ENCODE measurements around the gene TMPRSS9. TPM values are rescaled to one million over a fixed set of nuclear protein-coding genes. Genes with fewer than 3 reads are reported as not detected.

The TMPRSS9 gene
- total RNA-seq, 4 donors from 2014 or later = not detected

DNA sequence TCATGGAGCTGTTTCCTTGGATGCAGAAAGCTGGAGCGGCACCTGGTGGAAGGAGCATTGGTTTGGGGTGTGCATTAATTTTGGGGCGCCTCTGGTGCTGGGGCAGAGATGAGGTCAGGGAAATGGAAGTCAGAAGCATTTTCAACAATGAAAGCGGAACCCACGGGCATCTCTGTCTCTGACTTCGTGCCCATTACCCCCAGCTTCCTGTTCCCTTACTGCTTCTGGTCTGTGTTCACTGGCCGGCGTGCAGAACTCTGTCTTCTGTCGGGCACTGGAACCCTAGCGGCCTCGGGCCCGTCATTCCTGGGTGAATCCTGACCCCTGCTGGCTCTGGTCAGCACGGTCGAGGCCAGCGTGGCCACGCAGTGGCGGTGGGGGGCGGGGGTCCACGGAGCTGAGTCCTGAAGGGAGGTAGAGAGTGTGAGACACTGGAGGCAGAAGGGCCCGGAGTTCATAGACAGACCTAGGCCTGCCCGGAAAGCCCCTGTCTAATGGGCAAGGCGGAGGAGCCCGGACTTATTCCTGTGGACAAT, 44.2 kb upstream of the TMPRSS9 start:
- H3K4me1 ChIP-seq = peaks cover 0 to 3% (median 0%) of the 10 kb centered on the region in 4 donors
- H3K27ac ChIP-seq = no peak overlapping the region
- DNase-seq (ENCODE audit: low spot score in 2 of 2) = peak; percentile 33 to 53
- H3K4me3 ChIP-seq = no peak overlapping the region
- H3K27me3 ChIP-seq = peaks cover 0 to 42% of the 10 kb centered on the region in 2 donors
- peaks cover 0 to 7% (median 0%) of the 10 kb centered on the region in 3 donors for H3K36me3 ChIP-seq
- WGBS, 2 donors = 24 to 26% methylated on average over 22 of the region's 22 CpGs
- TF ChIP-seq, protein P1, sequence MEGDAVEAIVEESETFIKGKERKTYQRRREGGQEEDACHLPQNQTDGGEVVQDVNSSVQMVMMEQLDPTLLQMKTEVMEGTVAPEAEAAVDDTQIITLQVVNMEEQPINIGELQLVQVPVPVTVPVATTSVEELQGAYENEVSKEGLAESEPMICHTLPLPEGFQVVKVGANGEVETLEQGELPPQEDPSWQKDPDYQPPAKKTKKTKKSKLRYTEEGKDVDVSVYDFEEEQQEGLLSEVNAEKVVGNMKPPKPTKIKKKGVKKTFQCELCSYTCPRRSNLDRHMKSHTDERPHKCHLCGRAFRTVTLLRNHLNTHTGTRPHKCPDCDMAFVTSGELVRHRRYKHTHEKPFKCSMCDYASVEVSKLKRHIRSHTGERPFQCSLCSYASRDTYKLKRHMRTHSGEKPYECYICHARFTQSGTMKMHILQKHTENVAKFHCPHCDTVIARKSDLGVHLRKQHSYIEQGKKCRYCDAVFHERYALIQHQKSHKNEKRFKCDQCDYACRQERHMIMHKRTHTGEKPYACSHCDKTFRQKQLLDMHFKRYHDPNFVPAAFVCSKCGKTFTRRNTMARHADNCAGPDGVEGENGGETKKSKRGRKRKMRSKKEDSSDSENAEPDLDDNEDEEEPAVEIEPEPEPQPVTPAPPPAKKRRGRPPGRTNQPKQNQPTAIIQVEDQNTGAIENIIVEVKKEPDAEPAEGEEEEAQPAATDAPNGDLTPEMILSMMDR (IDR thresholded peaks at IDR 0.05) = peak; percentile 12 to 72 (median 35)
- TF ChIP-seq POLR2A (IDR thresholded peaks at IDR 0.05) = no peak
- peaks cover 0 to 20% (median 1%) of the 10 kb centered on the region in 4 donors for H3K9me3 ChIP-seq

DNA sequence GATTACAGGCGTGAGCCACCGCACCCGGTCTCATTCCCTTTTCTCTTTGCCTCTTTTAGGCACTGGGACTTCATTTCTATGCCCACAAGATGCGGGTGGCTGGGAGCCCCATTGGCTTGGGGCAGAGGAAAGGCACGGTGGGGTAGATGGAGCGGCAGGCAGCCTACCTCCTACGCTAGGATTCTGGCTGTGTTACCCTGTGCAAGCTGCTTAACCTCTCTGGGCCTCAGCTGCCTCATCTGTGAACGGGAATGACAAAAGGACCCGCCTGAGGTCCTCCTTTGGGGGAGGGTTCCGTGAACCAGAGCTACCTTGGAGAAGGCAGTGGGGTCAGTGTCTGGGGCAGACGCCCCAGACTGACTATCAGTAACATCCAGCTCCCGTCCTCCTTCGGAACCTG, 42.8 kb upstream of the TMPRSS9 start:
- TF ChIP-seq POLR2A (IDR thresholded peaks at IDR 0.05) (no peak), EP300 (IDR thresholded peaks at IDR 0.05) (no peak)
- TF ChIP-seq, protein P1 (IDR thresholded peaks at IDR 0.05) = no peak
- 93 to 94% methylated on average over 13 of the region's 13 CpGs for WGBS, 2 donors
- Histone ChIP-seq H3K4me1 (peaks cover 0 to 3% (median 0%) of the 10 kb centered on the region in 4 donors), H3K27me3 (peaks cover 0 to 27% of the 10 kb centered on the region in 2 donors), H3K27ac (no peak overlapping the region), H3K9me3 (peaks cover 0 to 20% (median 1%) of the 10 kb centered on the region in 4 donors), H3K36me3 (peaks cover 0 to 21% (median 0%) of the 10 kb centered on the region in 3 donors), H3K4me3 (no peak overlapping the region)
- DNase-seq (ENCODE audit: low spot score in 2 of 2) = no peak

DNA sequence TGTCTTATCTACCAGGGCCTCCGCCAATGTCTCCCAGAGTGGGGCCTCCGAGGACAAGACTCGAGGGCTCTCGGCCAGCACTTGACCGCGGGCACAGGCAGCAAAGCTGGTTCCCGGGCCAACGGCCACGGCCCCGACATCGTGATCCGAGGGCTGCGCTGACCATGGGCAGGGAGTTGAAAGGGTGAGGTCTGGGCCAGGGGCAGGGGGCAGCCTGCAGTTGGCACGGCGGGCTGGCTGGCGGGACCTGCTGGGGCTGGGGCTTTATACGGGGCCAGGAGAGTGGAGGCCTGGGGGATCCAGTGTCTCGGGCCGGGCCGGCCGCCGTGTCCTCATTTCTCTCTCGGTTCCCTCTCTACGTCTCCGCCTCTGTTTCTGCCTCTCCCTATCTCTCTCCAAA, 42.3 kb upstream of the TMPRSS9 start:
- H3K4me3 ChIP-seq = no peak overlapping the region
- no peak overlapping the region for H3K27ac ChIP-seq
- peaks cover 0 to 25% (median 0%) of the 10 kb centered on the region in 3 donors for H3K36me3 ChIP-seq
- DNase-seq (ENCODE audit: low spot score in 2 of 2) = no peak
- peaks cover 0 to 23% of the 10 kb centered on the region in 2 donors for H3K27me3 ChIP-seq
- peaks cover 0 to 20% (median 1%) of the 10 kb centered on the region in 4 donors for H3K9me3 ChIP-seq
- 54 to 68% methylated on average over 25 of the region's 25 CpGs for WGBS, 2 donors
- H3K4me1 ChIP-seq = peaks cover 0 to 3% (median 0%) of the 10 kb centered on the region in 4 donors
- TF ChIP-seq EP300 (IDR thresholded peaks at IDR 0.05) = no peak
- no peak for TF ChIP-seq POLR2A (IDR thresholded peaks at IDR 0.05)
- TF ChIP-seq, protein P1 (IDR thresholded peaks at IDR 0.05) = no peak

DNA sequence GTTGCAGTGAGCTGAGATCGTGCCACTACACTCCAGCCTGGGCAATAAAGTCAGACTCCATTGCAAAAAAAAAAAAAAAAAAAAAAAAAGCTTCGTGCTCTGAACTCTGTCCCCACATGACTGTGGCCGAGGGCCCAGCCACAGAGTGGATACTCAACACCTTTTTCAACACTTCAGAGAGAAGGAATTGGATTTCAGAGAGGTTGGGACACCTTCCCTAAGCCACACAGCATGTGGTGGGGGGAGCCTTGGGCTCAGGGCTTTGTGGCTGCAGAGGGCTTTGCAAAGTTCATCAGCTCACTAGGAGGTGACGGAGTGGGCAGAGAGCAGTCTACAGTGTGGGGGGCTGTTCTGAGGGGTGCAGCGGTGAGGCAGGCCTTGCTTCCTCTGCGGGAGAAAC, 41.1 kb upstream of the TMPRSS9 start:
- H3K36me3 ChIP-seq = peaks cover 0 to 37% (median 8%) of the 10 kb centered on the region in 3 donors
- DNase-seq (ENCODE audit: low spot score in 2 of 2) = no peak
- peaks cover 0 to 20% (median 1%) of the 10 kb centered on the region in 4 donors for H3K9me3 ChIP-seq
- no peak overlapping the region for H3K4me3 ChIP-seq
- peaks cover 0 to 3% (median 0%) of the 10 kb centered on the region in 4 donors for H3K4me1 ChIP-seq
- H3K27ac ChIP-seq = no peak overlapping the region
- 83 to 91% methylated on average over 6 of the region's 6 CpGs for WGBS, 2 donors
- peaks cover 0 to 11% of the 10 kb centered on the region in 2 donors for H3K27me3 ChIP-seq
- TF ChIP-seq, protein P1 (IDR thresholded peaks at IDR 0.05) = no peak
- TF ChIP-seq EP300 (IDR thresholded peaks at IDR 0.05) = no peak
- TF ChIP-seq POLR2A (IDR thresholded peaks at IDR 0.05) = no peak

DNA sequence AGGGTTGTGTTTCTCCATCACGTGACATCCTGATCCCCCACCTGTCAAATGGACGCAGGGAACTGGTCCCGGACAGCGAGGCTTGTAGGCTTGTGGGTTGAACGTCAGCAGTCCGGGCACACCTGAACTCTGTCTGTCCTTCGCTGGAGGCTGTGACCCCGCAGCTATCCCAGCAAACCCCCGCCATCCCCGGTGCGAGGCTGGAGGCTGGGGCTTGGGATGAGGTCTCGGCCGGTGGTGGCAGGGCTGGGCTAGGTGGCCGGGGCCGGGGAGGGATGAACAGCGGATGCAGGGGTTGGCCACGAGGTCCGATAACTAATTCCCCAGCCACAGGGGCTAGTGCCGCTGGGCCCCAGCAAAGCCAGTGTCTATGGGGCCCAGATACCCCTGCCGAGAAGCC, 40.5 kb upstream of the TMPRSS9 start:
- peaks cover 0 to 43% (median 8%) of the 10 kb centered on the region in 3 donors for H3K36me3 ChIP-seq
- H3K27ac ChIP-seq = no peak overlapping the region
- H3K4me3 ChIP-seq = no peak overlapping the region
- DNase-seq (ENCODE audit: low spot score in 2 of 2) = no peak
- WGBS, 2 donors = 73 to 84% methylated on average over 11 to 20 of the region's 20 CpGs
- H3K9me3 ChIP-seq = peaks cover 0 to 17% (median 1%) of the 10 kb centered on the region in 4 donors
- no peak for TF ChIP-seq EP300 (IDR thresholded peaks at IDR 0.05)
- TF ChIP-seq, protein P1 (IDR thresholded peaks at IDR 0.05) = no peak
- no peak for TF ChIP-seq POLR2A (IDR thresholded peaks at IDR 0.05)
- H3K27me3 ChIP-seq = peaks cover 0 to 6% of the 10 kb centered on the region in 2 donors
- H3K4me1 ChIP-seq = peaks cover 0 to 3% (median 0%) of the 10 kb centered on the region in 4 donors
